Hepatocyte (in vitro differentiated cells): ENCODE data around the gene IL1RAPL1.
"Not testable (repeated sequence)": the region's sequence is repeated elsewhere in the genome, so short reads cannot be mapped to it uniquely, and the experiment has no call there.

Experiments
- CTCF ChIP-seq: fragments of 200-600 bp; sonication (generic); IDR thresholded peaks from 2 replicates; pipeline ENCODE4 v1.5.1; 2016; ENCODE audit warnings: antibody characterized with exemption, mild to moderate bottlenecking; ENCODE audit not compliant: poor library complexity
- EZH2phosphoT487 ChIP-seq: fragments of 200-600 bp; sonication (generic); IDR thresholded peaks from one replicate; pipeline ENCODE4 v1.6.1; 2018; ENCODE audit warnings: antibody characterized with exemption, mild to moderate bottlenecking, low read depth, moderate library complexity; ENCODE audit not compliant: unreplicated experiment, severe bottlenecking

GRCh38 chrX:29332429-29332828, 745.2 kb downstream of the IL1RAPL1 start:
- not testable (repeated sequence) for TF ChIP-seq CTCF, EZH2phosphoT487
